ENCODE data around the gene SORCS2.

Gene SORCS2

DNA sequence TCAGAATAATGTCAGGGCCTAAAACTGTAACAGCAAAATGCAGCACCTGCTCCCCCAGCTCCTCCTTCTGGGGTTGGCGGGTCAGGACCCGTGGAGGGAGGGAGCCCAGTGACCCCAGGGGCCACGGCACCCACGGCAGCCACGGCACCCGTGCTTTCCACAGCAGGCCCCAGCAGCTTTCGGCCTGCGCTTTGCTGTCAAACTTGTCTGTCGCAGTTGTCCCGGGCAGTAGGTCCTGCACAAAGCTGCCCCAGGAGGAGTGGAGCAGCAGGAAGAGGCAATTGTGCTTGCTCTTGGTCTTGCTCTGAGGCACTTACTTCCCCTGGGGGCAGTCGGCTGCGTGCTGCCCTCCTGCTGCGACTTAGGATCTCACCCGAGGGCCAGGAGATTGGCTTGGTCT lies 563.7 kb downstream of the SORCS2 start:
- TF ChIP-seq YY1 (IDR thresholded peaks at IDR 0.05; ENCODE audit: insufficient read depth, insufficient read length), result no peak
- no peak for TF ChIP-seq SUZ12 (IDR thresholded peaks at IDR 0.05; ENCODE audit: extremely low read depth, insufficient read depth, insufficient read length)
- TF ChIP-seq ZNF274 (IDR thresholded peaks at IDR 0.05; ENCODE audit: low read depth, low read length), result no peak

DNA sequence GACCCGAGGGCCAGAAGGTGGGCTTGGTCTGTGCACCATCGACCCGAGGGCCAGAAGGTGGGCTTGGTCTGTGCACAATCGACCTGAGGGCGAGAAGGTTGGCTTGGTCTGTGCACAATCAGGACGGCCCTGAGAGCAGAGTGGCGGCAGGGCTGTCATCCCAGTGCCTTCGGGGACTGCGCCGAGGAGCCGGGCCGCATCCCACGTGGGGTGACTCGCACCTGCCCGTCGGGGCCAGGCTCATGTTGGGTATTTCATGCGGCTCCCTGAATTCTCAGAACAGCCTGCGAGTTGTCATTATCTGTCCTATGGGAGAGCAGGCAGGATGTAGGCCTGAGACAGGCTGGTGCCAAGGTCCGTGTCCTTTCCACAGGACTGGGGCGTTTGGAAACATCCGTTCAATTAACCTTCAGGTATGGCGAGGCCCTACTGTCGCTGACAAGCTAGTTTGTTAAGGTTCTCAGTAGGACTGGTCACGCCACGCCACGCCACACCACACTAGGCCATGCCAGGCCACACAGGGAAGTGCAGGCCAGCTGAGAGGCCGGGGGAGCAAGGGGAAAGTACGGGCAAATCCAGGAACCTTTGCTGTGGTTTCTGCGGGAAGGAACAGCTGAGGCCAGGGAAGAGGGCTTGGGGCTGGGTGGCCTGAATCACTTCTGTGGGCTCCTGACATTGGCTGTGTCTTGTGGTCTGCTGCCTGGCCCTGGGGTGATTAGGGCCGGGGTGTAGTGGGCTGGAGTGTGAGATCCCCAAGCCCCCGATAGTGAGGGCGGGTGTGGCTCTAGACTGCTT lies 564.4 kb downstream of the SORCS2 start:
- H3K27me3 ChIP-seq (ENCODE audit: insufficient read depth, insufficient read length), result no peaks in the 10 kb centered on the region
- TF ChIP-seq SUZ12 (IDR thresholded peaks at IDR 0.05; ENCODE audit: extremely low read depth, insufficient read depth, insufficient read length) (no peak), ZNF274 (IDR thresholded peaks at IDR 0.05; ENCODE audit: low read depth, low read length) (no peak), YY1 (IDR thresholded peaks at IDR 0.05; ENCODE audit: insufficient read depth, insufficient read length) (no peak)
- H3K4me1 ChIP-seq (ENCODE audit: insufficient read depth, insufficient read length), result peaks cover 6% of the 10 kb centered on the region
- H3K36me3 ChIP-seq (ENCODE audit: insufficient read depth, insufficient read length, low read length), result peaks cover 30% of the 10 kb centered on the region
- peak overlapping the region; percentile 22 for H3K9ac ChIP-seq (ENCODE audit: insufficient read length, low read depth)
- H3K9me3 ChIP-seq (ENCODE audit: insufficient read depth, low read length), result no peaks in the 10 kb centered on the region
- no peak for DNase-seq (ENCODE audit: low read depth, low spot score)
- no peak overlapping the region for H3K4me3 ChIP-seq (ENCODE audit: insufficient read length, low read depth)

More for the DNA sequence above, 563.7 kb downstream of the SORCS2 start:
- Histone ChIP-seq H3K4me3 (ENCODE audit: insufficient read length, low read depth) (no peak overlapping the region), H3K9ac (ENCODE audit: insufficient read length, low read depth) (no peak overlapping the region), H3K36me3 (ENCODE audit: insufficient read depth, insufficient read length, low read length) (peaks cover 23% of the 10 kb centered on the region), H3K4me1 (ENCODE audit: insufficient read depth, insufficient read length) (peaks cover 2% of the 10 kb centered on the region), H3K9me3 (ENCODE audit: insufficient read depth, low read length) (no peaks in the 10 kb centered on the region), H3K27me3 (ENCODE audit: insufficient read depth, insufficient read length) (no peaks in the 10 kb centered on the region)
- no peak for DNase-seq (ENCODE audit: low read depth, low spot score)

DNA sequence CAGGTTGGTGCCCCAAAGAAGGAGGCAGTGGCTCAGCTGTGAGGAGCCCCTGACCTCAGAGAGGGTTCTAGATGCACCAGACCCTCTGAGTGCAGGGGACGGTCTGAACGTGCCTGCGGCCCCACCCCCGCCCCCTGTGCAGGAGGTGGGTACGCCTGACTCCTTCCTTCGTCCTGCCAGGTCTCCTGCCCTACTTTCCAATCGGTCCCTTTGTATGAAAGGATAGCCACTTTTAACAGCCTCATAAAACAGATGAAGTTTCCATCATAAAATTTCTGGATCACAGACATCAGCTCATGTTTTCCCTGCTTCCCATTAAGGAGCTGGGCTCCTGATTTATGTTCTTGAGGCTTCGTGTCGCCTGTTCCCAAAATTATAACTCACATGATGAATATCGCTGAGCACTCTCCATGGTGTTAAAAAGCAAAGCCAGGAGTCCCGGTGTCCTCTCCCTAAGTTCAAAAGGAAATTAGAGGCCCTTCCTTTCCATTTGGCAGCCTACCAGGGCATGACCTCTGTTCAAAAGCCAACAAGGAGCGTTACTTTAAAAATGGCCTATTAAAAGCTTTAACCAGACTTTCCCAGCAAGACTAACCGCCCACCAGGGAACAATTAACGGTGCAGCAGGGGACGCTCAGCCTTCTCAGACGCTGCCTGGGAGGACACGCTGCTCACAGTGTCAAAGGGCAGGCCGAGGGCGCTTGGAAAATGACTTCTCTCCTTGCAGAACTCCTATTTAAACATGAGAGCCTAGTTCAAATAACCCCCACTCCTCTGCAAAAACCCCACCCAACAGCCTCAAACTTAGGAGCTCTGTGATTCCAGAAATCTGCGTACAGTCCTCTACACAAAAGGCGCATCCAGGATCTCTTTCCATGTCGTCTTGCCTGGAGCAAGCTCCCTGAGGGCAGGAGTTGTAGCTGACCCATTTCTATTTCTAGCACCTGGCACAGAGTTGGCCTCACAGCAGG lies 565.4 kb downstream of the SORCS2 start:
- TF ChIP-seq SUZ12 (IDR thresholded peaks at IDR 0.05; ENCODE audit: extremely low read depth, insufficient read depth, insufficient read length), result no peak
- TF ChIP-seq YY1 (IDR thresholded peaks at IDR 0.05; ENCODE audit: insufficient read depth, insufficient read length), result no peak
- TF ChIP-seq ZNF274 (IDR thresholded peaks at IDR 0.05; ENCODE audit: low read depth, low read length), result no peak
- no peaks in the 10 kb centered on the region for H3K27me3 ChIP-seq (ENCODE audit: insufficient read depth, insufficient read length)
- H3K9me3 ChIP-seq (ENCODE audit: insufficient read depth, low read length), result no peaks in the 10 kb centered on the region
- peaks cover 6% of the 10 kb centered on the region for H3K4me1 ChIP-seq (ENCODE audit: insufficient read depth, insufficient read length)
- H3K4me3 ChIP-seq (ENCODE audit: insufficient read length, low read depth), result no peak overlapping the region
- H3K9ac ChIP-seq (ENCODE audit: insufficient read length, low read depth), result no peak overlapping the region
- no peak for DNase-seq (ENCODE audit: low read depth, low spot score)
- peaks cover 40% of the 10 kb centered on the region for H3K36me3 ChIP-seq (ENCODE audit: insufficient read depth, insufficient read length, low read length)

DNA sequence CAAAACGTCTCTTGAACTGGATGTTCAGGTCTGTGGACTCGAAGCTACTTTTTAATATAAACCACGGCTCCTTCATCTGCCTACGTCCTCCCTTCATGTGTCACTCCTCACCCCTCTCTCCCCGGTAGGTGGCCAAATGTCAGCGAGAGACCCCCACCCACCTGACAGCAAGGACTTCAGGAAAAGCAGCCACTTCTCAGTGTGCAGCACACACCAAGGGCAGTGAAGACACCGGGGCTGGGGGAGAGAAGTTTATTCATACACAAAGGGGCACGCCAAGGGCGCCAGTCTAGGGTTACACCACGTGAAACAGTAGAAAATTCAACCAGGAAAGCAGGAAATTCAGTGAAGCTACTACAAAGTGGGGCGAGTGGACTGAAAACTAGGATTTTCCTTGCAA lies 566.1 kb downstream of the SORCS2 start:
- Histone ChIP-seq H3K4me1 (ENCODE audit: insufficient read depth, insufficient read length) (peaks cover 6% of the 10 kb centered on the region), H3K36me3 (ENCODE audit: insufficient read depth, insufficient read length, low read length) (peaks cover 47% of the 10 kb centered on the region), H3K9ac (ENCODE audit: insufficient read length, low read depth) (no peak overlapping the region), H3K4me3 (ENCODE audit: insufficient read length, low read depth) (no peak overlapping the region), H3K27me3 (ENCODE audit: insufficient read depth, insufficient read length) (no peaks in the 10 kb centered on the region), H3K9me3 (ENCODE audit: insufficient read depth, low read length) (no peaks in the 10 kb centered on the region)
- DNase-seq (ENCODE audit: low read depth, low spot score), result no peak
- TF ChIP-seq YY1 (IDR thresholded peaks at IDR 0.05; ENCODE audit: insufficient read depth, insufficient read length) (no peak), SUZ12 (IDR thresholded peaks at IDR 0.05; ENCODE audit: extremely low read depth, insufficient read depth, insufficient read length) (no peak), ZNF274 (IDR thresholded peaks at IDR 0.05; ENCODE audit: low read depth, low read length) (no peak)

DNA sequence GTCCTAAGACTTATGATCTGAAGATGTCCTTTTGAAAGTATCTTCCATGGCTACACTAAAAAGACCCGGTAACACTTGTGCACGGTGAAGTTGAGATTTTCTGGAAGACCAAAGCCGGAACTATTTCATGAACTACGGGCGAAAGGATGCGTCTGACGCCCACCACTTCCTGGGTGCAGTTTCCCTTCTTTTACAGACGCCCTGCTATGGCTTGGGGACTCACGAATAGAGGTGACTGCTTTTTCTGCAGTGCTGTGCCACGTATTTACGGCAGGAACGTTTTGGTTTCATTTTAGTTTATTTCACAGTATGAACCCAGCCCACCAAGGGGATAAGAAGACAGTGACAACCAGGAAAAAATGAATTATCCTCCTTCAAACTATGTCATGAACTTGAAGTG lies 566.9 kb downstream of the SORCS2 start:
- H3K36me3 ChIP-seq (ENCODE audit: insufficient read depth, insufficient read length, low read length), result peaks cover 52% of the 10 kb centered on the region
- TF ChIP-seq YY1 (IDR thresholded peaks at IDR 0.05; ENCODE audit: insufficient read depth, insufficient read length), result no peak
- TF ChIP-seq SUZ12 (IDR thresholded peaks at IDR 0.05; ENCODE audit: extremely low read depth, insufficient read depth, insufficient read length), result no peak
- TF ChIP-seq ZNF274 (IDR thresholded peaks at IDR 0.05; ENCODE audit: low read depth, low read length), result no peak
- no peak overlapping the region for H3K4me3 ChIP-seq (ENCODE audit: insufficient read length, low read depth)
- no peaks in the 10 kb centered on the region for H3K9me3 ChIP-seq (ENCODE audit: insufficient read depth, low read length)
- no peaks in the 10 kb centered on the region for H3K27me3 ChIP-seq (ENCODE audit: insufficient read depth, insufficient read length)
- H3K4me1 ChIP-seq (ENCODE audit: insufficient read depth, insufficient read length), result peaks cover 10% of the 10 kb centered on the region
- no peak for DNase-seq (ENCODE audit: low read depth, low spot score)
- no peak overlapping the region for H3K9ac ChIP-seq (ENCODE audit: insufficient read length, low read depth)

DNA sequence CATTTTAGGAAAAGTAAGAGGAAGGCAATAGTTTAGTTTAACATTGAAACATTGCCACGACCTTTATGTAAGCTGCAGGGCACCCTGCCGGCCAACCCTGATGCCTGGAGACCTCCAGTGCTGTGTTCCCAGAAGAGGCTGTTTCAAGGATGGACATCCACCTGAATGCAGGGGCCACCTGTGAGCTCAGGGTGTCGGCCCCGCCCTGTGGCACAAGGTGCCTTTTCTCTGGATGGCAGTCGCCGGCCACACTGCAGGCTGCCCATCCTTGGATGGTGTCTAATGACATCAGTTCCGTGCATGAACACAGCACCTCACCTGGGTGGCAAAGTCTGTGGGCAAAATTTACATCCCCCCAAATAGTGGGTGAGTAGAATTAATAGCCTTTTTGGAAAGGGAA lies 567.3 kb downstream of the SORCS2 start:
- Histone ChIP-seq H3K27me3 (ENCODE audit: insufficient read depth, insufficient read length) (no peaks in the 10 kb centered on the region), H3K4me3 (ENCODE audit: insufficient read length, low read depth) (no peak overlapping the region), H3K9ac (ENCODE audit: insufficient read length, low read depth) (no peak overlapping the region), H3K4me1 (ENCODE audit: insufficient read depth, insufficient read length) (peaks cover 8% of the 10 kb centered on the region), H3K36me3 (ENCODE audit: insufficient read depth, insufficient read length, low read length) (peaks cover 52% of the 10 kb centered on the region), H3K9me3 (ENCODE audit: insufficient read depth, low read length) (no peaks in the 10 kb centered on the region)
- TF ChIP-seq YY1 (IDR thresholded peaks at IDR 0.05; ENCODE audit: insufficient read depth, insufficient read length) (no peak), SUZ12 (IDR thresholded peaks at IDR 0.05; ENCODE audit: extremely low read depth, insufficient read depth, insufficient read length) (no peak), ZNF274 (IDR thresholded peaks at IDR 0.05; ENCODE audit: low read depth, low read length) (no peak)
- no peak for DNase-seq (ENCODE audit: low read depth, low spot score)

DNA sequence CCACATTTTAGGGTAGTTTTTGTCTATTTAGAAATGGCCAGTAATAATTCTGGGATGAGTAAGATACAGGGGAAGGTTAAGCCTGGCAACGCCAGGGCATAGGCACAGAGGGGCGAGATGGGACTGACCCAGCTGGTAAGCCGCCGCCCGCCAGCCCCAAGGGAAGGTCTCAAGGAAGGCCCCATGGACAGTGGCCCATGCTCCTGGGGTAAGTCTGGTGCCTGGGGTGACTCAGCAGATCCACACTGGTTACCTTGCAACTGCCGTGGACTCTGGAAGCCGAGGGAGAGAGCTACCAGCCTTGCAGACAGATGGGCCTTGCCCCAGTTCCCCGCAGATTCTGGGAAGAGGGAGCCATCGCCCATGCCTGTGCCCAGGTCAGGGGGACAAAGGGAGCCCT lies 567.9 kb downstream of the SORCS2 start:
- peaks cover 55% of the 10 kb centered on the region for H3K36me3 ChIP-seq (ENCODE audit: insufficient read depth, insufficient read length, low read length)
- H3K4me3 ChIP-seq (ENCODE audit: insufficient read length, low read depth), result no peak overlapping the region
- no peaks in the 10 kb centered on the region for H3K27me3 ChIP-seq (ENCODE audit: insufficient read depth, insufficient read length)
- no peak for DNase-seq (ENCODE audit: low read depth, low spot score)
- H3K9ac ChIP-seq (ENCODE audit: insufficient read length, low read depth), result no peak overlapping the region
- no peak for TF ChIP-seq YY1 (IDR thresholded peaks at IDR 0.05; ENCODE audit: insufficient read depth, insufficient read length)
- no peak for TF ChIP-seq ZNF274 (IDR thresholded peaks at IDR 0.05; ENCODE audit: low read depth, low read length)
- TF ChIP-seq SUZ12 (IDR thresholded peaks at IDR 0.05; ENCODE audit: extremely low read depth, insufficient read depth, insufficient read length), result no peak
- no peaks in the 10 kb centered on the region for H3K9me3 ChIP-seq (ENCODE audit: insufficient read depth, low read length)
- H3K4me1 ChIP-seq (ENCODE audit: insufficient read depth, insufficient read length), result peaks cover 8% of the 10 kb centered on the region
